ENCODE measurements around the gene HEXIM2. TPM values are rescaled to one million over a fixed set of nuclear protein-coding genes. Genes with fewer than 3 reads are reported as not detected.

Gene HEXIM2
- total and polyA plus RNA-seq, 2 experiments from 2014 or later, result 9.0 to 9.5 TPM

GRCh38 chr17:45143094-45143670 lies 18.5 kb upstream of the HEXIM2 start:
- H3K4me2 ChIP-seq, result peak overlapping the region; percentile 80
- peaks cover 20% of the 10 kb centered on the region for H3K4me1 ChIP-seq (ENCODE audit: insufficient read depth)
- Mint-ChIP-seq H3K4me3 (peak overlapping the region; percentile 72), H3K9me3 (no peaks in the 10 kb centered on the region), H3K27me3 (ENCODE audit: insufficient read depth, low read depth, poor library complexity) (peaks cover 25% of the 10 kb centered on the region), H3K27ac (0 out of 2 replicates have a peak overlapping the region, but pooled peaks have one; percentile 15), H3K36me3 (ENCODE audit: low read depth) (peaks cover 2% of the 10 kb centered on the region; the same call in 1 of the 3 replicates), H3K4me1 (peaks cover 28% of the 10 kb centered on the region)
- H3K27ac ChIP-seq (ENCODE audit: low read depth), result 0 out of 2 replicates have a peak overlapping the region, but pooled peaks have one; percentile 69
- peak; percentile 47 for DNase-seq (ENCODE audit: low spot score)
- H2AFZ ChIP-seq, result peak overlapping the region; percentile 92; the same call in 1 of the 2 replicates
- no peaks in the 10 kb centered on the region for H3K27me3 ChIP-seq (ENCODE audit: insufficient read depth)
- H3K4me3 ChIP-seq, result peak overlapping the region; percentile 86
- H3F3A ChIP-seq (replicated peaks; ENCODE audit: low read depth), result peaks cover 12% of the 10 kb centered on the region
- no peaks in the 10 kb centered on the region for H3K36me3 ChIP-seq (ENCODE audit: insufficient read depth)
- no peak for TF ChIP-seq EZH2 (IDR thresholded peaks at IDR 0.05; ENCODE audit: low read depth, unreplicated experiment)
- TF ChIP-seq POLR2AphosphoS5 (IDR thresholded peaks at IDR 0.05; ENCODE audit: low read depth), result no peak
- no peak for TF ChIP-seq REST (IDR thresholded peaks at IDR 0.05; ENCODE audit: unreplicated experiment)
- no peak for TF ChIP-seq EZH2phosphoT487 (IDR thresholded peaks at IDR 0.05; ENCODE audit: unreplicated experiment)
- TF ChIP-seq STAT1 (IDR thresholded peaks at IDR 0.05; ENCODE audit: unreplicated experiment), result no peak
- no peak for TF ChIP-seq ZNF331 (CRISPR knock-in tag; IDR thresholded peaks at IDR 0.05; ENCODE audit: low read depth)
- TF ChIP-seq, protein P1, sequence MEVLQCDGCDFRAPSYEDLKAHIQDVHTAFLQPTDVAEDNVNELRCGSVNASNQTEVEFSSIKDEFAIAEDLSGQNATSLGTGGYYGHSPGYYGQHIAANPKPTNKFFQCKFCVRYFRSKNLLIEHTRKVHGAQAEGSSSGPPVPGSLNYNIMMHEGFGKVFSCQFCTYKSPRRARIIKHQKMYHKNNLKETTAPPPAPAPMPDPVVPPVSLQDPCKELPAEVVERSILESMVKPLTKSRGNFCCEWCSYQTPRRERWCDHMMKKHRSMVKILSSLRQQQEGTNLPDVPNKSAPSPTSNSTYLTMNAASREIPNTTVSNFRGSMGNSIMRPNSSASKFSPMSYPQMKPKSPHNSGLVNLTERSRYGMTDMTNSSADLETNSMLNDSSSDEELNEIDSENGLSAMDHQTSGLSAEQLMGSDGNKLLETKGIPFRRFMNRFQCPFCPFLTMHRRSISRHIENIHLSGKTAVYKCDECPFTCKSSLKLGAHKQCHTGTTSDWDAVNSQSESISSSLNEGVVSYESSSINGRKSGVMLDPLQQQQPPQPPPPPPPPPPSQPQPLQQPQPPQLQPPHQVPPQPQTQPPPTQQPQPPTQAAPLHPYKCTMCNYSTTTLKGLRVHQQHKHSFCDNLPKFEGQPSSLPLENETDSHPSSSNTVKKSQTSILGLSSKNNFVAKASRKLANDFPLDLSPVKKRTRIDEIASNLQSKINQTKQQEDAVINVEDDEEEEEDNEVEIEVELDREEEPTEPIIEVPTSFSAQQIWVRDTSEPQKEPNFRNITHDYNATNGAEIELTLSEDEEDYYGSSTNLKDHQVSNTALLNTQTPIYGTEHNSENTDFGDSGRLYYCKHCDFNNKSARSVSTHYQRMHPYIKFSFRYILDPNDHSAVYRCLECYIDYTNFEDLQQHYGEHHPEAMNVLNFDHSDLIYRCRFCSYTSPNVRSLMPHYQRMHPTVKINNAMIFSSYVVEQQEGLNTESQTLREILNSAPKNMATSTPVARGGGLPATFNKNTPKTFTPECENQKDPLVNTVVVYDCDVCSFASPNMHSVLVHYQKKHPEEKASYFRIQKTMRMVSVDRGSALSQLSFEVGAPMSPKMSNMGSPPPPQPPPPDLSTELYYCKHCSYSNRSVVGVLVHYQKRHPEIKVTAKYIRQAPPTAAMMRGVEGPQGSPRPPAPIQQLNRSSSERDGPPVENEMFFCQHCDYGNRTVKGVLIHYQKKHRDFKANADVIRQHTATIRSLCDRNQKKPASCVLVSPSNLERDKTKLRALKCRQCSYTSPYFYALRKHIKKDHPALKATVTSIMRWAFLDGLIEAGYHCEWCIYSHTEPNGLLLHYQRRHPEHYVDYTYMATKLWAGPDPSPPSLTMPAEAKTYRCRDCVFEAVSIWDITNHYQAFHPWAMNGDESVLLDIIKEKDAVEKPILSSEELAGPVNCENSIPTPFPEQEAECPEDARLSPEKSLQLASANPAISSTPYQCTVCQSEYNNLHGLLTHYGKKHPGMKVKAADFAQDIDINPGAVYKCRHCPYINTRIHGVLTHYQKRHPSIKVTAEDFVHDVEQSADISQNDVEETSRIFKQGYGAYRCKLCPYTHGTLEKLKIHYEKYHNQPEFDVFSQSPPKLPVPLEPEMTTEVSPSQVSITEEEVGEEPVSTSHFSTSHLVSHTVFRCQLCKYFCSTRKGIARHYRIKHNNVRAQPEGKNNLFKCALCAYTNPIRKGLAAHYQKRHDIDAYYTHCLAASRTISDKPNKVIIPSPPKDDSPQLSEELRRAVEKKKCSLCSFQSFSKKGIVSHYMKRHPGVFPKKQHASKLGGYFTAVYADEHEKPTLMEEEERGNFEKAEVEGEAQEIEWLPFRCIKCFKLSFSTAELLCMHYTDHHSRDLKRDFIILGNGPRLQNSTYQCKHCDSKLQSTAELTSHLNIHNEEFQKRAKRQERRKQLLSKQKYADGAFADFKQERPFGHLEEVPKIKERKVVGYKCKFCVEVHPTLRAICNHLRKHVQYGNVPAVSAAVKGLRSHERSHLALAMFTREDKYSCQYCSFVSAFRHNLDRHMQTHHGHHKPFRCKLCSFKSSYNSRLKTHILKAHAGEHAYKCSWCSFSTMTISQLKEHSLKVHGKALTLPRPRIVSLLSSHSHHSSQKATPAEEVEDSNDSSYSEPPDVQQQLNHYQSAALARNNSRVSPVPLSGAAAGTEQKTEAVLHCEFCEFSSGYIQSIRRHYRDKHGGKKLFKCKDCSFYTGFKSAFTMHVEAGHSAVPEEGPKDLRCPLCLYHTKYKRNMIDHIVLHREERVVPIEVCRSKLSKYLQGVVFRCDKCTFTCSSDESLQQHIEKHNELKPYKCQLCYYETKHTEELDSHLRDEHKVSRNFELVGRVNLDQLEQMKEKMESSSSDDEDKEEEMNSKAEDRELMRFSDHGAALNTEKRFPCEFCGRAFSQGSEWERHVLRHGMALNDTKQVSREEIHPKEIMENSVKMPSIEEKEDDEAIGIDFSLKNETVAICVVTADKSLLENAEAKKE (CRISPR knock-in tag; IDR thresholded peaks at IDR 0.05), result no peak
- no peak for TF ChIP-seq ETS1 (IDR thresholded peaks at IDR 0.05)
- TF ChIP-seq, protein P2, sequence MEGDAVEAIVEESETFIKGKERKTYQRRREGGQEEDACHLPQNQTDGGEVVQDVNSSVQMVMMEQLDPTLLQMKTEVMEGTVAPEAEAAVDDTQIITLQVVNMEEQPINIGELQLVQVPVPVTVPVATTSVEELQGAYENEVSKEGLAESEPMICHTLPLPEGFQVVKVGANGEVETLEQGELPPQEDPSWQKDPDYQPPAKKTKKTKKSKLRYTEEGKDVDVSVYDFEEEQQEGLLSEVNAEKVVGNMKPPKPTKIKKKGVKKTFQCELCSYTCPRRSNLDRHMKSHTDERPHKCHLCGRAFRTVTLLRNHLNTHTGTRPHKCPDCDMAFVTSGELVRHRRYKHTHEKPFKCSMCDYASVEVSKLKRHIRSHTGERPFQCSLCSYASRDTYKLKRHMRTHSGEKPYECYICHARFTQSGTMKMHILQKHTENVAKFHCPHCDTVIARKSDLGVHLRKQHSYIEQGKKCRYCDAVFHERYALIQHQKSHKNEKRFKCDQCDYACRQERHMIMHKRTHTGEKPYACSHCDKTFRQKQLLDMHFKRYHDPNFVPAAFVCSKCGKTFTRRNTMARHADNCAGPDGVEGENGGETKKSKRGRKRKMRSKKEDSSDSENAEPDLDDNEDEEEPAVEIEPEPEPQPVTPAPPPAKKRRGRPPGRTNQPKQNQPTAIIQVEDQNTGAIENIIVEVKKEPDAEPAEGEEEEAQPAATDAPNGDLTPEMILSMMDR (conservative IDR thresholded peaks at IDR 0.05; ENCODE audit: low read depth in 2 of 2), result no peak
- TF ChIP-seq CREB1 (CRISPR knock-in tag; IDR thresholded peaks at IDR 0.05; ENCODE audit: low read depth), result no peak
- TF ChIP-seq NANOG (IDR thresholded peaks at IDR 0.05; ENCODE audit: borderline replicate concordance), result no peak
- TF ChIP-seq ZNF114 (CRISPR knock-in tag; IDR thresholded peaks at IDR 0.05), result no peak
- no peak for TF ChIP-seq JUNB (IDR thresholded peaks at IDR 0.05; ENCODE audit: unreplicated experiment)
- H3K9me2 ChIP-seq (ENCODE audit: insufficient read depth), result no peaks in the 10 kb centered on the region
- no peaks in the 10 kb centered on the region for H3K79me2 ChIP-seq (replicated peaks; ENCODE audit: insufficient read depth)
- no peaks in the 10 kb centered on the region for H4K20me1 ChIP-seq (replicated peaks; ENCODE audit: insufficient read depth)
- ATAC-seq, result 0 out of 3 replicates have a peak, but pooled peaks have one; percentile 0

Data from GM23338 (cell line).